ENCODE measurements around the gene WWC2.

The WWC2 gene

GRCh38 chr4:183240581-183241321, 141.7 kb downstream of the WWC2 start:
- Histone ChIP-seq H3K27ac (peak overlapping the region; percentile 80), H3K4me3 (ENCODE audit: low read depth, low read length) (peak overlapping the region; percentile 15), H3K36me3 (no peaks in the 10 kb centered on the region), H3K9me3 (ENCODE audit: severe bottlenecking) (peaks cover 9% of the 10 kb centered on the region), H3K27me3 (ENCODE audit: insufficient read depth, low read depth, severe bottlenecking) (no peaks in the 10 kb centered on the region)
- TF ChIP-seq CTCF (IDR thresholded peaks at IDR 0.05; ENCODE audit: low read depth, low read length) = no peak
- DNase-seq = peak; percentile 93

GRCh38 chr4:183241322-183241640, 142.2 kb downstream of the WWC2 start:
- Histone ChIP-seq H3K4me3 (ENCODE audit: low read depth, low read length) (no peak overlapping the region), H3K9me3 (ENCODE audit: severe bottlenecking) (peaks cover 8% of the 10 kb centered on the region), H3K36me3 (no peaks in the 10 kb centered on the region), H3K27me3 (ENCODE audit: insufficient read depth, low read depth, severe bottlenecking) (no peaks in the 10 kb centered on the region), H3K27ac (peak overlapping the region; percentile 80)
- TF ChIP-seq CTCF (IDR thresholded peaks at IDR 0.05; ENCODE audit: low read depth, low read length) = no peak
- no peak for DNase-seq

GRCh38 chr4:183241721-183242151, 142.7 kb downstream of the WWC2 start:
- DNase-seq = no peak
- Histone ChIP-seq H3K4me3 (ENCODE audit: low read depth, low read length) (no peak overlapping the region), H3K27ac (peak overlapping the region; percentile 80), H3K36me3 (no peaks in the 10 kb centered on the region), H3K9me3 (ENCODE audit: severe bottlenecking) (peaks cover 4% of the 10 kb centered on the region), H3K27me3 (ENCODE audit: insufficient read depth, low read depth, severe bottlenecking) (no peaks in the 10 kb centered on the region)
- no peak for TF ChIP-seq CTCF (IDR thresholded peaks at IDR 0.05; ENCODE audit: low read depth, low read length)

- no peak for DNase-seq
- TF ChIP-seq CTCF (IDR thresholded peaks at IDR 0.05; ENCODE audit: low read depth, low read length) = no peak
- Histone ChIP-seq H3K9me3 (ENCODE audit: severe bottlenecking) (peaks cover 3% of the 10 kb centered on the region), H3K27ac (no peak overlapping the region), H3K4me3 (ENCODE audit: low read depth, low read length) (no peak overlapping the region), H3K27me3 (ENCODE audit: insufficient read depth, low read depth, severe bottlenecking) (no peaks in the 10 kb centered on the region), H3K36me3 (no peaks in the 10 kb centered on the region)
Observed at GRCh38 chr4:183242291-183242690, 143.2 kb downstream of the WWC2 start.

- Histone ChIP-seq H3K36me3 (no peaks in the 10 kb centered on the region), H3K27ac (peak overlapping the region; percentile 29), H3K4me3 (ENCODE audit: low read depth, low read length) (no peak overlapping the region), H3K27me3 (ENCODE audit: insufficient read depth, low read depth, severe bottlenecking) (no peaks in the 10 kb centered on the region), H3K9me3 (ENCODE audit: severe bottlenecking) (no peaks in the 10 kb centered on the region)
- no peak for TF ChIP-seq CTCF (IDR thresholded peaks at IDR 0.05; ENCODE audit: low read depth, low read length)
- DNase-seq = peak; percentile 37
Observed at GRCh38 chr4:183244019-183244418, 145.0 kb downstream of the WWC2 start.

GRCh38 chr4:183244506-183244905, 145.4 kb downstream of the WWC2 start:
- Histone ChIP-seq H3K27ac (peak overlapping the region; percentile 29; the same call in 1 of the 2 replicates), H3K4me3 (ENCODE audit: low read depth, low read length) (no peak overlapping the region)

More at GRCh38 chr4:183244506-183244905, 145.4 kb downstream of the WWC2 start:
- TF ChIP-seq CTCF (IDR thresholded peaks at IDR 0.05; ENCODE audit: low read depth, low read length) = no peak
- no peaks in the 10 kb centered on the region for H3K27me3 ChIP-seq (ENCODE audit: insufficient read depth, low read depth, severe bottlenecking)
- H3K36me3 ChIP-seq = no peaks in the 10 kb centered on the region
- no peaks in the 10 kb centered on the region for H3K9me3 ChIP-seq (ENCODE audit: severe bottlenecking)
- DNase-seq = no peak
